HG02759 (cell line): ENCODE measurements around the gene TAS2R39.
"Not testable (repeated sequence)": the region's sequence is repeated elsewhere in the genome, so short reads cannot be mapped to it uniquely, and the experiment has no call there.

Source experiments
- ATAC-seq: cut with Tn5 transposase; IDR thresholded peaks from one replicate; pipeline ENCODE4 v1.9.1; 2021; ENCODE audit warnings: mild to moderate bottlenecking, moderate library complexity; ENCODE audit not compliant: unreplicated experiment

TAS2R39 gene

DNA sequence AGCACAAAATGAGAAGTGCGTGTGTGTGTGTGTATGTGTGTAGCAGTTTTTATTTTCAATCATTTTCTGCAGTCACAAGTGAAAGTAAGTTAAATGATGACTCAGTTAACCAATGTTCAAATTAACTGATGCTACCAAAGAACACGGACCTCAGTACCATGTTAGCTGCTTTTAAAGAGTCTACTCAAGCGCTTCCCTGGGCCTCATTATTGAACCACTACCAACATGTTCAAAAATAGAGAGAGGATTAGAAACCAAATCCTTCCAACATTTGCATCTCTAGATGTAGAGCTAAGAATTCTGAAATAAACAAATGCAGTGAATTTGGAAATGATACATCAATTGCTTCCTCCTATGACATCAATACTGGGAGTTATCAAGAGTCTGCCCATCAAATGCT, at the start of gene TAS2R39:
TSS of gene TAS2R39 (plus strand) at position 396 of the 400 bp plus-strand sequence. CDS start at position 396, 0 bp downstream.
- no peak for ATAC-seq

- ATAC-seq: no peak
Measured at GRCh38 chr7:143147070-143147469, 36.1 kb upstream of the TAS2R39 start.

DNA sequence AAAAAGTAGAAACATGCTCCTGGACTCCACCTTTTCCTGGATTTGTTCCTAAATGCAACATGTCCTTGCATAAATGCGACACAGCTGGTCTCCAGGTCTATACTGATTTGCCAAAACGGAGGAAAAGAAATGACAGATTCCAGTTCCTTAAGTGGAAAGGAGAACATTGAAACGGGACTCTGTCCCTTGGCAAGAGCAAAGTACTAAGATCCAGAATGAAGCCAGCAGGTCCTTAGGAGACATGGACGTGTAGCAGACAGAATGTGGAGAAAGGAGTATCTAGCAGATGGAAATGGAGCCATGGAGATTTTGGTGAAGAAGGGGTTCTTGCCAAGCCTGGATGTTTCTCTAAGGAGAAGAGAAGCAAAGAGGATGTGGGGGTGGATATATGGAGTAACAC, 35.2 kb upstream of the TAS2R39 start:
- ATAC-seq: no peak

- no peak for ATAC-seq
Measured at GRCh38 chr7:143148651-143149050, 34.6 kb upstream of the TAS2R39 start.

GRCh38 chr7:143150696-143151095, 32.5 kb upstream of the TAS2R39 start:
- not testable (repeated sequence) for ATAC-seq

- not testable (repeated sequence) for ATAC-seq
Measured at GRCh38 chr7:143158617-143159016, 24.6 kb upstream of the TAS2R39 start.

DNA sequence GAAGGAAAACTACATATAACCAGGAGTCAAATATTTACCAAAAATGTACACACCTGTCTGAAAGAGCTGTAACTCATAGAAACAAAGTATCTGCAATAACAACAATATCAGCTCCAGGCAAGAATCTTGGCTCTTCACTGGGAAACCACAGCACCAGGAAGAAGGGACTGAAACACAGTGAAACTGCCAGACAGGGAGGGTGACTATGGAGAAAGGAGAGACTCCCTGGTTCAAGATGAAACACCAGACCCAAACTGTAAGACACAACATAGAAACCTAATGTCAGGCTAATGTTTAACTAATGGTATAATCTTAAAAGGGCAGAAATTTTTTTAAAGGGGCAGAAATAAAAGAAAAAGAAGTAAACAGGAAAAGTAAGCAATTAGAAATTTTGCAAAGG, 11.5 kb upstream of the TAS2R39 start:
- ATAC-seq: no peak

DNA sequence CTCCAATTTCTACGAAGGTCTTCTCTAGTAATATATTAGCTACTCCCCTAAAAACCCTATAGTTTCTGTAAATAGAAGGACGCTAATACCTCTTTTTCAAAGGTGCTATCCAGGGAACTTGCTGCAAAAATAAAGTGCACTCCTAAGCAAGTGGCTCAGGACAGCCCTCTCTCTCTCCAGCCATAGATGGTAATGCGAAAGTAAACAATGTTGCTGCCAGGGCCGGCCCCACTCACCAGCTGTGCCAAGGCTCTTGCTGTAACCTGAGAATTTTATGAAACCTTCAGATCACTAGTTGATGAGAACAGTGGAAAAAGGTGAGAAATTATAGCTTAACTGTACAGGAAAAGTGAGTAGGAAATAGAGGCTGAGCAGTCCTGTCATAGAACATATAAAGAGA, 10.9 kb upstream of the TAS2R39 start:
- ATAC-seq: no peak

GRCh38 chr7:143176128-143176527, 7.1 kb upstream of the TAS2R39 start:
- ATAC-seq: no peak

GRCh38 chr7:143177374-143178119, 5.7 kb upstream of the TAS2R39 start:
- no peak for ATAC-seq

DNA sequence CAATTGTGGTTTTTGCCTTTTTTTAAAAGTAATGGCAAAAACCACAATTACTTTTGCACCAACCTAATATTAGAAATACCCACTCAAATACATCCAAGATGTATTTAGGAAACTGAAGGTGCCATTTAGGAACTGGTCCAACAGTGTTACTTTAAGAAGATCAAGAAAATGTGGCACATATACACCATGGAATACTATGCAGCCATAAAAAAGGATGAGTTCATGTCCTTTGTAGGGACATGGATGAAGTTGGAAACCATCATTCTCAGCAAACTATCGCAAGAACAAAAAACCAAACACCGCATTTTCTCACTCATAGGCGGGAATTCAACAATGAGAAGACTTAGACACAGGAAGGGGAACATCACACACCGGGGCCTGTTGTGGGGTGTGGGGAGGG, 2.4 kb upstream of the TAS2R39 start:
- ATAC-seq: not testable (repeated sequence)

DNA sequence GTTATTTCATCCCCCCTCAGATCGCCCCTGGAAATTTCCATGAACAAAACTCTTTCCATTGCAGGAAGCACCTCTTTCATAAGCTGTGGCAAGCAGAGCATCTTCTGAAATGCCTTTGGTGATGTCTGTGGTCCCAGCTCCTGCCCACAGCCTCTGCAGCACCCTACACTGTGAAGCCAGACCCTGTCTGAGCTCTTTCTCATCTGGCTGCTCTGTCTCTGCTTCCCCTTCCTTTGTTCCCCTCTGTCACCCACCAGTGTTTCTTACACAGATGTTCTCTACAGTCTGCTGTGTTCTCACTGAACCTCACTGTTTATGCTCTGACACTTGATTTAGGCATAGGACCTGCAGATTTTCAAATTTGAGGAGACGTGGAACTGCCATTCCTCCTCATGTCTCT, 1.9 kb upstream of the TAS2R39 start:
- no peak for ATAC-seq

GRCh38 chr7:143185551-143185950, 2.3 kb downstream of the TAS2R39 start:
- ATAC-seq: no peak

GRCh38 chr7:143188994-143189393, 5.8 kb downstream of the TAS2R39 start:
- no peak for ATAC-seq

GRCh38 chr7:143193880-143194279, 10.7 kb downstream of the TAS2R39 start:
- ATAC-seq: no peak

- no peak for ATAC-seq
Measured at GRCh38 chr7:143199040-143199439, 15.8 kb downstream of the TAS2R39 start.

DNA sequence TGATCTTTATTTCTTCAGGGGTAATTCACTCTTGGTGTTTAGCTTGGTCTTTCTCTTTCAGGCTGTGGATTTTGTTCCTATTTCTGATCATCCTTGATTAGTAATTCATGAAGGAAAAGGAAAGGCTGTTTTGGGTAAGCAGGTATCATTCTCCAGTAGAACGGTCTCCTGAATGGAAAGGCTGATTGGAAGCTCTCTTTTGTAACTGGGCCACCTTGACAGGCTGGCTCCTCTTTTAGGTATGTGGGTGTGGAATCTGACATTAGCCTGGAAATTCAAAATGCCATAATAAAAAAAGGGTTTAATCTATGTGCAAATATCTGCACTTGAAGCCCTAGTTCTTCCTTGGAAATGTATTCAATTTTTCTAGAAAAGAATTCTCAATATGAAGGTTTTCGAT, 18.9 kb downstream of the TAS2R39 start:
- no peak for ATAC-seq

GRCh38 chr7:143203386-143203785, 20.2 kb downstream of the TAS2R39 start:
- no peak for ATAC-seq

GRCh38 chr7:143205560-143206293, 22.5 kb downstream of the TAS2R39 start:
- ATAC-seq: peak; percentile 91

DNA sequence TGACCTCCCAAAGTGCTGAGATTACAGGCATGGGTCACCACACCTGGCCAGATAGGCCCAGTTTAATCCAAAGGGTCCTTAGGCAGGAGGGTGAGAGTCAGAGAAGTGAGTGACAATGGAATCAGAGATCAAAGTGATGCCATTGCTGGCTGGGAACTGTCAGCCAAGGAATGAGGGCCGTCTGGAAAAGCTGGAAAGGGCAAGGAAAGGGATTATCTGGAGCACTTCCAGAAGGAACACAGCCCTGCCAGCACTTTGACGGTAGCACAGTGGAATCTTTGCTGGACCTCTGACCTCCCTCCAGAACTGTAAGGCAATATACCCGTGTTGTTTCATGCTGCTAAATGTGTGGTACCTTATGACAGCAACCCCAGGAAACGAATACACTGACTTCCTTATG, 27.3 kb downstream of the TAS2R39 start:
- no peak for ATAC-seq

DNA sequence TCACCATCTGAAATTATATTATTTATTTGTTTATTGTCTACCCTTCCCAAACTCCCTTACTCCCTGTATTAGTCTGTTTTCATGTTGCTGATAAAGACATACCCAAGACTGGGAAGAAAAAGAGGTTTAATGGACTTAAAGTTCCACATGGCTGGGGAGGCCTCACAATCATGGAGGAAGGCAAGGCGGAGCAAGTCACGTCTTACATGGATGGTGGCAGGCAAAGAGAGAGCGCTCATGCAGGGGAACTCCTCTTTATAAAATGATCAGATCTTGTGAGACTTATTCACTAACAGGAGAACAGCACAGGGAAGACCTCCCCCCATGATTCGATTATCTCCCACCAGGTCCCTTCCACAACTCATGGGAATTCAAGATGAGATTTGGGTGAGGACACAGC, 30.3 kb downstream of the TAS2R39 start:
- ATAC-seq: not testable (repeated sequence)
